A673 (cell line): Measurements from ENCODE around the gene SLC15A4. TPM values are rescaled to one million over a fixed set of nuclear protein-coding genes. Genes with fewer than 3 reads are reported as not detected.

ENCODE experiments used
- BruUV-seq: library from RNA; stranded (reverse); fragments of 400-500 nt; replicated peaks from 2 replicates; lab custom pipeline; 2021; lab: Mats Ljungman, UMichigan
- CTCF ChIA-PET: fragments of 300-600 bp; sonication (Branson Sonifier 250); formaldehyde crosslinking; loops from one replicate; lab custom pipeline; 2022; ENCODE audit warnings: antibody characterized with exemption; lab: Charles Lee
- POLR2A ChIA-PET: fragments of 300-600 bp; sonication (Branson Sonifier 250); formaldehyde crosslinking; loops from one replicate; lab custom pipeline; 2022; ENCODE audit warnings: antibody characterized with exemption; ENCODE audit not compliant: low non-redundant PET; lab: Charles Lee
- DNase-seq: peaks from one replicate; pipeline ENCODE4 v3.0.0-alpha.2; 2015; ENCODE audit warnings: low spot score
- H3K27ac ChIP-seq: fragments of 200-600 bp; sonication (generic); 2 replicates; pipeline ENCODE4 v1.5.1; 2016; ENCODE audit warnings: mixed run types, low read depth, mild to moderate bottlenecking, mixed read lengths, antibody characterized with exemption, low read length; ENCODE audit not compliant: poor library complexity, severe bottlenecking
- H3K27me3 ChIP-seq: fragments of 200-600 bp; sonication (generic); replicated peaks from 2 replicates; pipeline ENCODE4 v1.6.1; 2017; ENCODE audit warnings: mixed run types, low read depth, mild to moderate bottlenecking, mixed read lengths, antibody characterized with exemption, low read length; ENCODE audit not compliant: insufficient read depth, poor library complexity
- H3K36me3 ChIP-seq: fragments of 200-600 bp; sonication (generic); 2 replicates; pipeline ENCODE4 v1.6.1; 2016; ENCODE audit warnings: mixed run types, mild to moderate bottlenecking, mixed read lengths, antibody characterized with exemption, low read length; ENCODE audit not compliant: insufficient read depth, poor library complexity, severe bottlenecking
- H3K4me1 ChIP-seq: fragments of 200-600 bp; sonication (generic); 2 replicates; pipeline ENCODE4 v1.6.1; 2017; ENCODE audit warnings: mixed run types, mild to moderate bottlenecking, mixed read lengths, antibody characterized with exemption, low read length; ENCODE audit not compliant: insufficient read depth, poor library complexity, severe bottlenecking
- H3K4me3 ChIP-seq: fragments of 200-600 bp; sonication (generic); 2 replicates; pipeline ENCODE4 v1.5.1; 2016; ENCODE audit warnings: low read depth, mixed run types, mild to moderate bottlenecking, mixed read lengths, low read length; ENCODE audit not compliant: poor library complexity, severe bottlenecking
- H3K9me3 ChIP-seq: fragments of 200-600 bp; sonication (generic); 2 replicates; pipeline ENCODE4 v1.6.1; 2016; ENCODE audit warnings: mixed run types, low read depth, mild to moderate bottlenecking, mixed read lengths, antibody characterized with exemption, low read length; ENCODE audit not compliant: poor library complexity, severe bottlenecking
- CTCF ChIP-seq: fragments of 300-800, 200-600 bp; sonication (generic); conservative IDR thresholded peaks from 2 replicates; pipeline ENCODE4 v1.5.1; 2017; ENCODE audit warnings: low read depth, mild to moderate bottlenecking, antibody characterized with exemption, low read length, moderate library complexity, mixed read lengths
- EZH2 ChIP-seq: fragments of 200-600 bp; sonication (generic); IDR thresholded peaks from 2 replicates; pipeline ENCODE4 v1.6.1; 2017; ENCODE audit warnings: borderline replicate concordance, low read depth, mild to moderate bottlenecking, mixed read lengths, antibody characterized with exemption, low read length; ENCODE audit not compliant: poor library complexity, severe bottlenecking
- intact Hi-C: fragments of 100-400 bp; cut with micrococcal nuclease; formaldehyde crosslinking; loops from one replicate; pipeline ENCODE4 v1.10.0; 2022; ENCODE audit not compliant: unreplicated experiment
- total RNA-seq: library from RNA; stranded (reverse); gene quantifications from 2 replicates; pipeline ENCODE4 v1.2.3, GENCODE V29; 2021

SLC15A4 gene
- total RNA-seq, 1 experiment from 2014 or later, result 20.3 TPM

GRCh38 chr12:128755566-128755965 is 68.2 kb downstream of the SLC15A4 start:
- DNase-seq, result no peak
- peaks cover 13% of the 10 kb centered on the region for H3K27me3 ChIP-seq
- H3K4me3 ChIP-seq, result no peak overlapping the region
- BruUV-seq, result no TSS peak
- no peak overlapping the region for H3K27ac ChIP-seq
- ChIA-PET CTCF (no interaction called here), POLR2A (no interaction called here)
- no peaks in the 10 kb centered on the region for H3K36me3 ChIP-seq
- no peaks in the 10 kb centered on the region for H3K4me1 ChIP-seq
- TF ChIP-seq CTCF (no peak), EZH2 (no peak)
- H3K9me3 ChIP-seq, result no peaks in the 10 kb centered on the region
- intact Hi-C loops, result no loop called here

- no peak overlapping the region for H3K4me3 ChIP-seq
- H3K27ac ChIP-seq, result no peak overlapping the region
- intact Hi-C loops, result no loop called here
- no peak for TF ChIP-seq CTCF
- TF ChIP-seq EZH2, result no peak
- no TSS peak for BruUV-seq
- no peaks in the 10 kb centered on the region for H3K9me3 ChIP-seq
- H3K36me3 ChIP-seq, result no peaks in the 10 kb centered on the region
- ChIA-PET CTCF (no interaction called here), POLR2A (no interaction called here)
- H3K4me1 ChIP-seq, result no peaks in the 10 kb centered on the region
- DNase-seq, result no peak
- peaks cover 26% of the 10 kb centered on the region for H3K27me3 ChIP-seq
Measured at GRCh38 chr12:128754275-128754674, 69.5 kb downstream of the SLC15A4 start.

- TF ChIP-seq CTCF, result no peak
- TF ChIP-seq EZH2, result no peak
- H3K36me3 ChIP-seq, result no peaks in the 10 kb centered on the region
- no peak overlapping the region for H3K27ac ChIP-seq
- no peak overlapping the region for H3K4me3 ChIP-seq
- no TSS peak for BruUV-seq
- H3K4me1 ChIP-seq, result no peaks in the 10 kb centered on the region
- no peak for DNase-seq
- H3K27me3 ChIP-seq, result peaks cover 31% of the 10 kb centered on the region
- ChIA-PET POLR2A (no interaction called here), CTCF (no interaction called here)
- no peaks in the 10 kb centered on the region for H3K9me3 ChIP-seq
- intact Hi-C loops, result no loop called here
Measured at GRCh38 chr12:128753438-128753837, 70.3 kb downstream of the SLC15A4 start.
